H1 (cell line): ENCODE measurements around the gene REM2.

Experiments used
- ASH2L ChIP-seq: fragments of 200-600, 300-600 bp; sonication (generic); IDR thresholded peaks from one replicate; pipeline ENCODE4 v1.7.1; 2017; ENCODE audit warnings: low read length
- CEBPB ChIP-seq: IDR thresholded peaks from 2 replicates; pipeline ENCODE4 v1.6.1; 2012; ENCODE audit warnings: low read depth, low read length
- EP300 ChIP-seq, 2 experiments: IDR thresholded peaks; 1 replicate in 1 of 2; 2 replicates in 1 of 2; pipeline ENCODE4 v1.6.1; 2011 to 2012; ENCODE audit warnings: low read depth in 2 of 2, low read length in 2 of 2, mild to moderate bottlenecking in 2 of 2, borderline replicate concordance in 1 of 2, inconsistent platforms in 1 of 2, moderate library complexity in 1 of 2
- JUN ChIP-seq: IDR thresholded peaks from 2 replicates; pipeline ENCODE4 v1.6.1; 2011; ENCODE audit warnings: low read depth, mild to moderate bottlenecking, improper control_type of control experiment, low read length
- JUND ChIP-seq: IDR thresholded peaks from 2 replicates; pipeline ENCODE4 v1.6.1; 2011; ENCODE audit warnings: mild to moderate bottlenecking, improper control_type of control experiment, low read length
- POLR2A ChIP-seq, 2 experiments: IDR thresholded peaks; 1 replicate in 1 of 2; 2 replicates in 1 of 2; pipeline ENCODE4 v1.6.1; 2011; ENCODE audit warnings: low read depth in 2 of 2, low read length in 2 of 2, mild to moderate bottlenecking in 2 of 2; ENCODE audit errors: control extremely low read depth in 1 of 2
- POLR2AphosphoS5 ChIP-seq: IDR thresholded peaks from 2 replicates; pipeline ENCODE4 v1.6.1; 2011; ENCODE audit warnings: low read depth, low read length
- RAD21 ChIP-seq, 2 experiments: IDR thresholded peaks in 1 of 2; conservative IDR thresholded peaks in 1 of 2; 2 replicates each; pipeline ENCODE4 v1.6.1; 2011; ENCODE audit warnings: low read depth in 2 of 2, low read length in 2 of 2, improper control_type of control experiment in 1 of 2, inconsistent platforms in 1 of 2, mild to moderate bottlenecking in 1 of 2, moderate library complexity in 1 of 2
- SIN3A ChIP-seq, 2 experiments: IDR thresholded peaks in 1 of 2; conservative IDR thresholded peaks in 1 of 2; 2 replicates each; pipeline ENCODE4 v1.6.1; 2011 to 2012; ENCODE audit warnings: low read length in 2 of 2, improper control_type of control experiment in 1 of 2, low read depth in 1 of 2, mild to moderate bottlenecking in 1 of 2
- SIRT6 ChIP-seq: IDR thresholded peaks from one replicate; pipeline ENCODE4 v1.7.1; 2012; ENCODE audit warnings: low read length, inconsistent platforms
- SRF ChIP-seq: IDR thresholded peaks from 2 replicates; pipeline ENCODE4 v1.6.1; 2011; ENCODE audit warnings: mild to moderate bottlenecking, low read depth, low read length, moderate library complexity
- TAF1 ChIP-seq: IDR thresholded peaks from 2 replicates; pipeline ENCODE4 v1.6.1; 2011; ENCODE audit warnings: mild to moderate bottlenecking, low read depth, low read length
- ZNF274 ChIP-seq: IDR thresholded peaks from 2 replicates; pipeline ENCODE4 v1.7.0; 2012; ENCODE audit warnings: low read length, borderline replicate concordance; ENCODE audit errors: extremely low read depth
- TF ChIP-seq, protein P1 (sequence below), 3 experiments: IDR thresholded peaks; 1 replicate in 2 of 3; 2 replicates in 1 of 3; pipeline versions ENCODE4 v1.5.1 to v1.6.1; 2011; ENCODE audit warnings: low read length in 3 of 3, mild to moderate bottlenecking in 3 of 3, inconsistent platforms in 2 of 3, low read depth in 1 of 3, moderate library complexity in 1 of 3; ENCODE audit not compliant: insufficient read depth in 1 of 3; ENCODE audit errors: control extremely low read depth in 1 of 3

GRCh38 chr14:22838631-22839041 lies 44.4 kb upstream of the REM2 start:
- TF ChIP-seq RAD21 (IDR thresholded peaks at IDR 0.05 in 1 of 2, conservative IDR thresholded peaks at IDR 0.05 in 1 of 2; ENCODE audit: low read depth in 2 of 2, low read length in 2 of 2) = no peak
- TF ChIP-seq, protein P1, sequence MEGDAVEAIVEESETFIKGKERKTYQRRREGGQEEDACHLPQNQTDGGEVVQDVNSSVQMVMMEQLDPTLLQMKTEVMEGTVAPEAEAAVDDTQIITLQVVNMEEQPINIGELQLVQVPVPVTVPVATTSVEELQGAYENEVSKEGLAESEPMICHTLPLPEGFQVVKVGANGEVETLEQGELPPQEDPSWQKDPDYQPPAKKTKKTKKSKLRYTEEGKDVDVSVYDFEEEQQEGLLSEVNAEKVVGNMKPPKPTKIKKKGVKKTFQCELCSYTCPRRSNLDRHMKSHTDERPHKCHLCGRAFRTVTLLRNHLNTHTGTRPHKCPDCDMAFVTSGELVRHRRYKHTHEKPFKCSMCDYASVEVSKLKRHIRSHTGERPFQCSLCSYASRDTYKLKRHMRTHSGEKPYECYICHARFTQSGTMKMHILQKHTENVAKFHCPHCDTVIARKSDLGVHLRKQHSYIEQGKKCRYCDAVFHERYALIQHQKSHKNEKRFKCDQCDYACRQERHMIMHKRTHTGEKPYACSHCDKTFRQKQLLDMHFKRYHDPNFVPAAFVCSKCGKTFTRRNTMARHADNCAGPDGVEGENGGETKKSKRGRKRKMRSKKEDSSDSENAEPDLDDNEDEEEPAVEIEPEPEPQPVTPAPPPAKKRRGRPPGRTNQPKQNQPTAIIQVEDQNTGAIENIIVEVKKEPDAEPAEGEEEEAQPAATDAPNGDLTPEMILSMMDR (IDR thresholded peaks at IDR 0.05; ENCODE audit: control extremely low read depth in 1 of 3, insufficient read depth in 1 of 3, low read depth in 1 of 3, low read length in 3 of 3) = no peak
- TF ChIP-seq EP300 (IDR thresholded peaks at IDR 0.05; ENCODE audit: borderline replicate concordance in 1 of 2, low read depth in 2 of 2, low read length in 2 of 2) = no peak
- no peak for TF ChIP-seq JUND
- no peak for TF ChIP-seq CEBPB
- no peak for TF ChIP-seq POLR2A (IDR thresholded peaks at IDR 0.05; ENCODE audit: control extremely low read depth in 1 of 2, low read depth in 2 of 2, low read length in 2 of 2)
- TF ChIP-seq JUN = no peak
- no peak for TF ChIP-seq ASH2L
- no peak for TF ChIP-seq SIRT6
- TF ChIP-seq ZNF274 = no peak
- no peak for TF ChIP-seq POLR2AphosphoS5
- no peak for TF ChIP-seq SRF
- no peak for TF ChIP-seq TAF1
- TF ChIP-seq SIN3A (conservative IDR thresholded peaks at IDR 0.05 in 1 of 2, IDR thresholded peaks at IDR 0.05 in 1 of 2; ENCODE audit: low read depth in 1 of 2, low read length in 2 of 2) = no peak
